K562 (cell line): ENCODE measurements around the gene TRIO. TPM values are rescaled to one million over a fixed set of nuclear protein-coding genes. Genes with fewer than 3 reads are reported as not detected.
A peak's percentile ranks its signal among the peaks of the same experiment; 100 is the strongest.

Source experiments
- ATAC-seq: fragments of 200-7000 bp; cut with Tn5 transposase; 3 replicates; pipeline ENCODE4 v1.9.1; 2020; ENCODE audit warnings: moderate library complexity
- BruUV-seq: library from RNA; stranded (reverse); fragments of 400-500 nt; replicated peaks from 2 replicates; lab custom pipeline; 2021; lab: Mats Ljungman, UMichigan
- CTCF ChIA-PET: fragments of 300-600 bp; formaldehyde crosslinking; extraction: SDS; loops from one replicate; lab custom pipeline; 2021; ENCODE audit warnings: low intra/inter-chr PET ratio; lab: Yijun Ruan, JAX
- POLR2A ChIA-PET: fragments of 300-600, 350-650 bp; sonication (Branson Sonifier 250); formaldehyde crosslinking; extraction: SDS; loops from one replicate; lab custom pipeline; 2021; ENCODE audit warnings: antibody characterized with exemption, inconsistent platforms; lab: Yijun Ruan, JAX
- DNase-seq, 4 experiments: peaks; one replicate each; pipeline versions ENCODE4 v3.0.0 to v3.0.0-alpha.2; 2011 to 2018; ENCODE audit warnings: low spot score in 3 of 4, mixed read lengths in 3 of 4; ENCODE audit errors: extremely low read depth in 1 of 4
- FAIRE-seq: peaks from 2 replicates; lab custom pipeline; 2011; peaks lifted over from hg19 to GRCh38; lab: Jason Lieb, UNC
- H2AFZ ChIP-seq: 2 replicates; pipeline ENCODE4 v1.6.0; 2011; ENCODE audit warnings: low read depth, low read length, control low read depth, inconsistent platforms
- H3K27ac ChIP-seq: fragments of 200-600 bp; 3 replicates; pipeline ENCODE4 v1.8.0; 2011; ENCODE audit warnings: low read depth, mild to moderate bottlenecking, control low read depth, inconsistent platforms, low read length, moderate library complexity, mixed read lengths; ENCODE audit errors: extremely low read depth
- H3K27me3 ChIP-seq, 2 experiments: fragments of 300-600 bp in 1 of 2; 2 replicates in 1 of 2; 3 replicates in 1 of 2; pipeline versions ENCODE4 v1.6.0 to v1.8.0; 2011; ENCODE audit warnings: inconsistent platforms in 2 of 2, low read length in 2 of 2, mild to moderate bottlenecking in 1 of 2, mixed read lengths in 1 of 2, moderate library complexity in 1 of 2; ENCODE audit not compliant: control insufficient read depth in 2 of 2, insufficient read depth in 2 of 2
- H3K36me3 ChIP-seq: fragments of 300-600 bp; 3 replicates; pipeline ENCODE4 v1.8.0; 2011; ENCODE audit warnings: mild to moderate bottlenecking, low read length, inconsistent platforms; ENCODE audit not compliant: control insufficient read depth, insufficient read depth
- H3K4me1 ChIP-seq, 2 experiments: fragments of 200-600 bp in 1 of 2; replicated peaks in 1 of 2; 2 replicates in 1 of 2; 3 replicates in 1 of 2; pipeline versions ENCODE4 v1.5.1 to v1.8.0; 2011; ENCODE audit warnings: inconsistent platforms in 2 of 2, low read length in 2 of 2, mild to moderate bottlenecking in 1 of 2, mixed read lengths in 1 of 2, moderate library complexity in 1 of 2; ENCODE audit not compliant: control insufficient read depth in 2 of 2, insufficient read depth in 2 of 2
- H3K4me2 ChIP-seq: 2 replicates; pipeline ENCODE4 v1.6.1; 2011; ENCODE audit warnings: low read length, control low read depth, inconsistent platforms, mixed read lengths; ENCODE audit not compliant: insufficient read depth
- H3K4me3 ChIP-seq: fragments of 200-600 bp; sonication (generic), shearing (Covaris generic); 2 replicates; pipeline ENCODE4 v1.5.1; 2016; ENCODE audit warnings: control low read depth, inconsistent platforms
- H3K79me2 ChIP-seq: fragments of 200-600 bp; 3 replicates; pipeline ENCODE4 v1.8.0; 2011; ENCODE audit warnings: low read length, inconsistent platforms; ENCODE audit not compliant: control insufficient read depth, insufficient read depth
- H3K9ac ChIP-seq, 2 experiments: 2 replicates each; pipeline versions ENCODE4 v1.6.0 to v1.6.1; 2011; ENCODE audit warnings: low read depth in 2 of 2, low read length in 2 of 2, control low read depth in 1 of 2, inconsistent platforms in 1 of 2, mild to moderate bottlenecking in 1 of 2, mixed read lengths in 1 of 2; ENCODE audit not compliant: insufficient read depth in 1 of 2
- H3K9me1 ChIP-seq: one replicate; pipeline ENCODE4 v1.6.0; 2011; ENCODE audit warnings: inconsistent platforms, mild to moderate bottlenecking, low read length, moderate library complexity; ENCODE audit not compliant: control insufficient read depth, insufficient read depth
- H3K9me3 ChIP-seq: replicated peaks from 2 replicates; pipeline ENCODE4 v1.5.1; 2011; ENCODE audit warnings: low read depth, low read length, inconsistent platforms; ENCODE audit not compliant: control insufficient read depth, insufficient read depth
- H4K20me1 ChIP-seq: replicated peaks from 2 replicates; pipeline ENCODE4 v1.6.1; 2011; ENCODE audit warnings: low read length, inconsistent platforms, mixed read lengths; ENCODE audit not compliant: control insufficient read depth, insufficient read depth
- CAMTA2 ChIP-seq: fragments of 250-450 bp; sonication (Bioruptor Pico); conservative IDR thresholded peaks from 2 replicates; pipeline ENCODE4 v1.5.1; 2022
- EWSR1 ChIP-seq: fragments of 450-650 bp; IDR thresholded peaks from 2 replicates; pipeline ENCODE4 v1.6.1; 2018; ENCODE audit warnings: borderline replicate concordance, mild to moderate bottlenecking, low read depth, moderate library complexity; ENCODE audit not compliant: partially characterized antibody
- FOXK1 ChIP-seq: sonication (generic); formaldehyde crosslinking; IDR thresholded peaks from 2 replicates; pipeline ENCODE4 v1.8.0; 2022; ENCODE audit warnings: missing genetic modification reagents, mild to moderate bottlenecking, borderline replicate concordance
- HDAC1 ChIP-seq, 2 experiments: fragments of 450-650 bp; IDR thresholded peaks; 2 replicates each; pipeline ENCODE4 v1.6.1; 2016 to 2017; ENCODE audit warnings: inconsistent platforms in 1 of 2, mild to moderate bottlenecking in 1 of 2, moderate library complexity in 1 of 2
- KLF1 ChIP-seq: fragments of 450-650 bp; IDR thresholded peaks from 2 replicates; pipeline ENCODE4 v1.6.1; 2016; ENCODE audit warnings: missing genetic modification characterization, missing compliant biosample characterization
- MEIS2 ChIP-seq: fragments of 450-650 bp; IDR thresholded peaks from 2 replicates; pipeline ENCODE4 v1.6.1; 2014; ENCODE audit warnings: mild to moderate bottlenecking; ENCODE audit not compliant: partially characterized antibody
- PTRF ChIP-seq: fragments of 450-650 bp; IDR thresholded peaks from 2 replicates; pipeline ENCODE4 v1.6.1; 2016; ENCODE audit warnings: mild to moderate bottlenecking, missing genetic modification characterization, missing compliant biosample characterization
- ZNF764 ChIP-seq: fragments of 250-450 bp; sonication (Bioruptor Pico); IDR thresholded peaks from 2 replicates; pipeline ENCODE4 v1.4.0; 2020; ENCODE audit warnings: low read depth, mild to moderate bottlenecking, moderate library complexity
- WGBS: fragments of 100-300 bp; shearing (Covaris generic); methylation state at CpG from one replicate; pipeline ENCODE4 v1.1.6; 2016; ENCODE audit warnings: low coverage, mixed read lengths; ENCODE audit not compliant: insufficient coverage; ENCODE audit errors: missing lambda C conversion rate; 5-methylcytosine and 5-hydroxymethylcytosine counted together
- in situ Hi-C: fragments of 300-500 bp; cut with MboI; formaldehyde crosslinking; loops from 4 replicates; pipeline ENCODE4 v1.15.0; 2018; ENCODE audit warnings: inconsistent platforms, mixed read lengths
- intact Hi-C: fragments of 100-400 bp; cut with micrococcal nuclease; formaldehyde crosslinking; loops from 2 replicates; pipeline ENCODE4 v1.14.2; 2022
- polyA plus RNA-seq, 8 experiments: library from polyadenylated mRNA; depleted of rRNA in 4 of 8; stranded (reverse) in 5 of 8; unstranded in 3 of 8; fragments of >200 nt; fragmentation: Nextera tagmentation in 2 of 8; fragmentation: Illumina TruSeq in 1 of 8; extraction: Ambion mirVana in 2 of 8; extraction: Trizol in 1 of 8; gene quantifications; 2 replicates each; pipeline versions ENCODE4 v1.2.1 to v1.2.3, GENCODE V29; 2011 to 2014; ENCODE audit warnings: inconsistent platforms in 1 of 8, missing spikeins in 1 of 8
- total RNA-seq, 7 experiments: library from RNA; depleted of rRNA in 6 of 7; stranded (reverse); fragments of >200 nt in 6 of 7; fragmentation: Illumina TruSeq in 2 of 7; extraction: Trizol in 2 of 7; gene quantifications; 2 replicates each; pipeline versions ENCODE4 v1.2.1 to v1.2.3, GENCODE V29; 2011 to 2021; ENCODE audit warnings: low replicate concordance in 1 of 7

Gene TRIO
- total and polyA plus RNA-seq, 9 of the 15 experiments (the other 6 are each of a cell fraction or from before 2014, with no cell fraction given) = 0.24 to 5.0 (median 1.1) TPM

- Histone ChIP-seq H3K27ac (no peak overlapping the region), H2AFZ (no peak overlapping the region), H4K20me1 (no peaks in the 10 kb centered on the region), H3K4me1 (no peaks in the 10 kb centered on the region), H3K9ac (no peak overlapping the region), H3K36me3 (no peaks in the 10 kb centered on the region), H3K4me3 (no peak overlapping the region), H3K9me1 (no peaks in the 10 kb centered on the region), H3K27me3 (no peaks in the 10 kb centered on the region; a peak in 2 of 5 replicates), H3K79me2 (no peaks in the 10 kb centered on the region), H3K4me2 (no peak overlapping the region), H3K9me3 (no peaks in the 10 kb centered on the region)
- no peak for FAIRE-seq
- intact Hi-C loops (loop anchor here (10.0 kb wide), 3 partner anchors 123 to 547 kb away; no protein-coding TSS in a partner anchor), in situ Hi-C loops (no loop called here)
- no peak for ATAC-seq
- TF ChIP-seq HDAC1 (IDR thresholded peaks at IDR 0.05) (no peak), MEIS2 (peak; percentile 45), EWSR1 (no peak), CAMTA2 (no peak), FOXK1 (CRISPR knock-in tag) (no peak), KLF1 (no peak), PTRF (tag) (no peak), ZNF764 (no peak)
- 0% methylated on average over 8 of the region's 8 CpGs for WGBS
- ChIA-PET POLR2A (no interaction called here), CTCF (no interaction called here)
- no TSS peak for BruUV-seq
- DNase-seq = peak in 2 of 4 experiments; percentile 18 to 23
These were observed 35.6 kb upstream of the TRIO start for GRCh38 chr5:14107536-14107935.
